Endometrium (tissue), 2 donors: ENCODE results near the gene SLITRK5.

Experiments
- FAIRE-seq: peaks from 2 replicates; lab custom pipeline; 2012; peaks lifted over from hg19 to GRCh38; lab: Jason Lieb, UNC
- donor health status: control.
- donor health status: control.

The SLITRK5 gene

DNA sequence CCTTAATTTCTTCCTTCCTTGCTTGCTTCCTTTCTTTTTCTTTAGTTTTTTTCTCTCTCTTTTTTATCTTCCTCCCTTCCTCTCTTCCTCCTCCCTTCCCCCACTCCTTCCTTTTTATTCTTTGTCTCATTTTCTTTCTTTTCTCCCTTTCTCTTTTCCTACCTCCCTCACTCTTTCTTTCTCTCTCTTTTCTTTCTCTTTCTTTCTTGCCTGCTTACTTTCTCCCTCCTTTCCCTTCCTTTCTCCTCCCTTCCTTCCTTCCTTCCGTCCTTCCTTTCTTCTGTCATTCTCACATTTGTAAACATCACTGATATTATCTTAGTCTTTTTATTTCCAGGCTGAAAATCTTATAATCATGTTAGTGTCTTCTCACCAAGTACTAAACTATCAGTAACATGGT lies 38.8 kb downstream of the SLITRK5 start:
- FAIRE-seq, result no peak

DNA sequence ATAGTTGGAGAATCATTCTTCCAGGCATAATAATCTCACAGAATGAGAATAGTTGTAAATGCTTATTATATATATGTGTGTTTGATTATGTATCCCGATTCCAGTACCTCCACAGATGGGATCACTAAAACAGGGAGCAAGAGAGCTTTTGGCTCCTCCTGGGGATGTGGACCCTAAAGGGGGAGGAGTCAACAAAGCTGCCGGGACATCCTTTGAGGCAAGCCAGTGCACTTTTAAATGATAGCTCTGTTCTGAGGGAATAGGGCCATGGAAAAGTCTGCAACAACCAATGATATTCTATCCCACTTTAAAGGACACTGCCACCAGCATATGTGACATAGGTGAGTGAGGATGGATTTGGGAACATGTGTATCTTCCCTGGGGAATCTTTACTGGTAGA lies 40.8 kb downstream of the SLITRK5 start:
- FAIRE-seq, result no peak
